Natural killer cell (primary cell): ENCODE results near the gene VIPR2. TPM values are rescaled to one million over a fixed set of nuclear protein-coding genes. Genes with fewer than 3 reads are reported as not detected.

Experiments used
- ATAC-seq, 3 donors: fragments of 150-1000 bp in 2 of 3; fragments of 200-7000 bp in 1 of 3; cut with Tn5 transposase; 1 replicate in 1 of 3; 2 replicates in 2 of 3; pipeline ENCODE4 v1.10.0; 2021; ENCODE audit warnings: mild to moderate bottlenecking in 2 of 3, moderate library complexity in 2 of 3
- DNase-seq, 2 donors: peaks; one replicate each; pipeline versions ENCODE4 v3.0.0 to v3.0.0-alpha.2; 2013 to 2021; ENCODE audit warnings: mixed read lengths in 1 of 2
- H3K27ac ChIP-seq: one replicate; pipeline ENCODE4 v1.5.1; 2013; ENCODE audit warnings: mild to moderate bottlenecking, low read length
- H3K27me3 ChIP-seq: one replicate; pipeline ENCODE4 v1.6.1; 2013; ENCODE audit warnings: low read length; ENCODE audit not compliant: control insufficient read depth, insufficient read depth
- H3K36me3 ChIP-seq: one replicate; pipeline ENCODE4 v1.6.1; 2013; ENCODE audit warnings: low read length; ENCODE audit not compliant: control insufficient read depth, insufficient read depth
- H3K4me1 ChIP-seq: one replicate; pipeline ENCODE4 v1.6.1; 2013; ENCODE audit warnings: low read length; ENCODE audit not compliant: control insufficient read depth, insufficient read depth
- H3K4me3 ChIP-seq: one replicate; pipeline ENCODE4 v1.5.1; 2013; ENCODE audit warnings: low read length
- H3K9me3 ChIP-seq: one replicate; pipeline ENCODE4 v1.6.1; 2013; ENCODE audit warnings: low read length; ENCODE audit not compliant: control insufficient read depth, insufficient read depth
- H3K27ac Mint-ChIP-seq, 2 donors: one replicate each; pipeline ENCODE4 v1.8.0; 2022; ENCODE audit warnings: mild to moderate bottlenecking in 2 of 2, mixed read lengths in 2 of 2, moderate library complexity in 1 of 2
- H3K27me3 Mint-ChIP-seq, 2 donors: one replicate each; pipeline ENCODE4 v1.8.0; 2022; ENCODE audit warnings: low read depth in 2 of 2, mixed read lengths in 2 of 2
- H3K36me3 Mint-ChIP-seq: one replicate; pipeline ENCODE4 v1.8.0; 2022; ENCODE audit warnings: mixed read lengths
- H3K4me1 Mint-ChIP-seq, 2 donors: one replicate each; pipeline ENCODE4 v1.8.0; 2022; ENCODE audit warnings: mixed read lengths in 2 of 2
- H3K4me3 Mint-ChIP-seq: one replicate; pipeline ENCODE4 v1.8.0; 2022; ENCODE audit warnings: mild to moderate bottlenecking, moderate library complexity, mixed read lengths
- H3K9me3 Mint-ChIP-seq, 2 donors: one replicate each; pipeline ENCODE4 v1.8.0; 2022; ENCODE audit warnings: mixed read lengths in 2 of 2
- CTCF ChIP-seq: fragments of 200-600 bp; IDR thresholded peaks from one replicate; pipeline ENCODE4 v1.8.0; 2022; ENCODE audit warnings: antibody characterized with exemption
- WGBS: methylation state at CpG from one replicate; pipeline ENCODE4 v1.1.7; 2013; ENCODE audit warnings: missing lambda C conversion rate; ENCODE audit not compliant: insufficient coverage; 5-methylcytosine and 5-hydroxymethylcytosine counted together
- intact Hi-C: fragments of 100-400 bp; cut with micrococcal nuclease; formaldehyde crosslinking; loops from one replicate; pipeline ENCODE4 v1.14.2; 2022
- total RNA-seq, 4 donors: library from RNA; stranded (reverse); fragments of 120-200 nt in 1 of 4; gene quantifications; one replicate each; pipeline versions ENCODE4 v1.2.3 to v1.2.4, GENCODE V29; 2013 to 2022

Gene VIPR2
- total RNA-seq, 3 donors from 2014 or later (not counting 1 experiment from before 2014, with no cell fraction given), result 2.2 to 4.9 (median 4.7) TPM

GRCh38 chr7:159017741-159018140, 126.9 kb downstream of the VIPR2 start:
- H3K27ac Mint-ChIP-seq, result no peak overlapping the region

GRCh38 chr7:159017210-159017609, 127.5 kb downstream of the VIPR2 start:
- H3K27ac Mint-ChIP-seq, result no peak overlapping the region
- H3K27me3 ChIP-seq, result no peaks in the 10 kb centered on the region
- H3K9me3 ChIP-seq, result no peaks in the 10 kb centered on the region
- no peak overlapping the region for H3K4me3 Mint-ChIP-seq
- no peak overlapping the region for H3K4me3 ChIP-seq
- H3K4me1 Mint-ChIP-seq, result peaks cover 0 to 6% of the 10 kb centered on the region in 2 donors
- 90% methylated on average over 10 of the region's 10 CpGs for WGBS
- no peaks in the 10 kb centered on the region for H3K36me3 Mint-ChIP-seq
- ATAC-seq (no peak), DNase-seq (no peak)
- H3K27me3 Mint-ChIP-seq, result peaks cover 6 to 12% of the 10 kb centered on the region in 2 donors
- H3K27ac ChIP-seq, result no peak overlapping the region
- TF ChIP-seq CTCF, result no peak
- H3K36me3 ChIP-seq, result no peaks in the 10 kb centered on the region
- H3K9me3 Mint-ChIP-seq, result no peaks in the 10 kb centered on the region
- intact Hi-C loops, result no loop called here
- H3K4me1 ChIP-seq, result no peaks in the 10 kb centered on the region

More at GRCh38 chr7:159017741-159018140, 126.9 kb downstream of the VIPR2 start:
- Histone ChIP-seq H3K27ac (no peak overlapping the region), H3K4me3 (no peak overlapping the region), H3K36me3 (no peaks in the 10 kb centered on the region), H3K4me1 (no peaks in the 10 kb centered on the region), H3K27me3 (no peaks in the 10 kb centered on the region), H3K9me3 (no peaks in the 10 kb centered on the region)
- H3K9me3 Mint-ChIP-seq, result no peaks in the 10 kb centered on the region
- no peak overlapping the region for H3K4me3 Mint-ChIP-seq
- 42% methylated on average over 2 of the region's 3 CpGs for WGBS
- no peak for TF ChIP-seq CTCF
- no peaks in the 10 kb centered on the region for H3K36me3 Mint-ChIP-seq
- intact Hi-C loops, result no loop called here
- DNase-seq (no peak), ATAC-seq (no peak)
- peaks cover 0 to 6% of the 10 kb centered on the region in 2 donors for H3K4me1 Mint-ChIP-seq
- H3K27me3 Mint-ChIP-seq, result peaks cover 6 to 12% of the 10 kb centered on the region in 2 donors

GRCh38 chr7:159016591-159016990, 128.1 kb downstream of the VIPR2 start:
- no peak overlapping the region for H3K27ac ChIP-seq
- H3K9me3 ChIP-seq, result no peaks in the 10 kb centered on the region
- Mint-ChIP-seq H3K27me3 (peaks cover 6 to 12% of the 10 kb centered on the region in 2 donors), H3K9me3 (no peaks in the 10 kb centered on the region), H3K27ac (no peak overlapping the region), H3K4me3 (no peak overlapping the region), H3K36me3 (no peaks in the 10 kb centered on the region), H3K4me1 (peaks cover 0 to 6% of the 10 kb centered on the region in 2 donors)
- no peak overlapping the region for H3K4me3 ChIP-seq
- H3K27me3 ChIP-seq, result no peaks in the 10 kb centered on the region
- ATAC-seq (no peak), DNase-seq (no peak)
- H3K36me3 ChIP-seq, result no peaks in the 10 kb centered on the region
- TF ChIP-seq CTCF, result no peak
- intact Hi-C loops, result no loop called here
- 95% methylated on average over 19 of the region's 19 CpGs for WGBS
- no peaks in the 10 kb centered on the region for H3K4me1 ChIP-seq
